ENCODE measurements around the gene IGF1R. TPM values are rescaled to one million over a fixed set of nuclear protein-coding genes. Genes with fewer than 3 reads are reported as not detected.

IGF1R gene
- total RNA-seq, 4 donors from 2014 or later, result 59.6 to 172 (median 88.5) TPM

GRCh38 chr15:98970799-98971198, 322.5 kb downstream of the IGF1R start:
- no peak overlapping the region for H3K4me3 ChIP-seq (ENCODE audit: low read depth, poor library complexity, severe bottlenecking)
- TF ChIP-seq POLR2A (IDR thresholded peaks at IDR 0.05), result no peak
- no peak for TF ChIP-seq CTCF (IDR thresholded peaks at IDR 0.05)
- peak in 1 of 2 donors; percentile 68 for DNase-seq (ENCODE audit: low spot score in 2 of 2)
- intact Hi-C loops (cut with DNase I; ENCODE audit: low total_unique reads), result no loop called here
- 89 to 95% methylated on average over 8 of the region's 8 CpGs for WGBS, 2 donors

- no peak overlapping the region for H3K4me3 ChIP-seq (ENCODE audit: low read depth, poor library complexity, severe bottlenecking)
- intact Hi-C loops (cut with DNase I; ENCODE audit: low total_unique reads), result no loop called here
- TF ChIP-seq POLR2A (IDR thresholded peaks at IDR 0.05) (no peak), CTCF (IDR thresholded peaks at IDR 0.05) (no peak)
- 93 to 100% methylated on average over 1 of the region's 1 CpG for WGBS, 2 donors
- peak in 1 of 2 donors; percentile 48 for DNase-seq (ENCODE audit: low spot score in 2 of 2)
Measured at GRCh38 chr15:98976500-98976899, 328.2 kb downstream of the IGF1R start.

- TF ChIP-seq CTCF (IDR thresholded peaks at IDR 0.05), result no peak
- no peak for TF ChIP-seq POLR2A (IDR thresholded peaks at IDR 0.05)
- no peak for DNase-seq (ENCODE audit: low spot score in 2 of 2)
- 88 to 90% methylated on average over 3 of the region's 3 CpGs for WGBS, 2 donors
- no peak overlapping the region for H3K4me3 ChIP-seq (ENCODE audit: low read depth, poor library complexity, severe bottlenecking)
- intact Hi-C loops (cut with DNase I; ENCODE audit: low total_unique reads), result no loop called here
Measured at GRCh38 chr15:98977441-98977840, 329.1 kb downstream of the IGF1R start.

- DNase-seq (ENCODE audit: low spot score in 2 of 2), result no peak
- no peak for TF ChIP-seq CTCF (IDR thresholded peaks at IDR 0.05)
- TF ChIP-seq POLR2A (IDR thresholded peaks at IDR 0.05), result no peak
- 84 to 97% methylated on average over 3 of the region's 3 CpGs for WGBS, 2 donors
- intact Hi-C loops (cut with DNase I; ENCODE audit: low total_unique reads), result no loop called here
- H3K4me3 ChIP-seq (ENCODE audit: low read depth, poor library complexity, severe bottlenecking), result no peak overlapping the region
Measured at GRCh38 chr15:98978153-98978552, 329.8 kb downstream of the IGF1R start.

- no peak overlapping the region for H3K4me3 ChIP-seq (ENCODE audit: low read depth, poor library complexity, severe bottlenecking)
- no peak for TF ChIP-seq CTCF (IDR thresholded peaks at IDR 0.05)
- no peak for TF ChIP-seq POLR2A (IDR thresholded peaks at IDR 0.05)
- intact Hi-C loops (cut with DNase I; ENCODE audit: low total_unique reads), result no loop called here
- 96 to 100% methylated on average over 4 of the region's 4 CpGs for WGBS, 2 donors
- DNase-seq (ENCODE audit: low spot score in 2 of 2), result no peak
Measured at GRCh38 chr15:98980899-98981228, 332.5 kb downstream of the IGF1R start.
